Iris pigment epithelial cell (primary cell): ENCODE data around the gene CYP46A1.
"Not testable (repeated sequence)": the region's sequence is repeated elsewhere in the genome, so short reads cannot be mapped to it uniquely, and the experiment has no call there.

ENCODE experiments used
- DNase-seq: peaks from one replicate; pipeline ENCODE4 v3.0.0-alpha.2; 2011; ENCODE audit warnings: low read depth

The CYP46A1 gene

DNA sequence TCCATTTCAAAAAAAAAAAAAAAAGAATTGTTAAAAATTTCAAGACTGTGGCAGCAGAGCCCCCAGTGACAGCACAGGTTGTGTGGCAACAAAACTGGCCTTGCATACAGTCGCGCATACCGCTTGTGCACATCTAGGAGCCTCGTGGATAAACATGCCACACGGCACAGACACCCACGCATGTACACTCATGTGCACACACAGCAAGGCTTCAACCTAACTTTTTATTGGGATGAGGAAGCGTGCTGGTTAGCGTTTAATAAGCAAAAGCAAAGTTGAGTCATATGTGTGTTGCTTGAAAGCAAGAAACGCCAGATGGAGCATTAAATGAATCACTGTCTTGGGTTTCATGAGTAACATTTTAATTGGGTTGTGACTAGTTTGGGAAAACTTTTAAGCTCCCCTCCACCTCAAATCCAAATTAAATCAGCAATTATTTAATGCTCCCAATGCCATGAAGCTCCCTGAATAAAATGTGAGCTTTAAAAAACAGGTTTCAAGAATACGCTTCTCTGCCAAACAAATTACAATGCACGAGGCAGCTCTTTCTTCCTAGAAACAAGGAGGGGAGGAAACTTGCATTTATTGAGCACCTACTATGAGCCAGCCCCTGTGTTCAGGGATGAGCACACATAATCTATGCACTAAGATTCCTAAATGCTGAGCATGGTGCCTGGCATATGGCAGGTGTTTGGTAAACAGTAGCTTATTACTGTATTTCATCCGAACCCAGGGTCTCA is 73.4 kb downstream of the CYP46A1 start:
- peak; percentile 96 for DNase-seq

DNA sequence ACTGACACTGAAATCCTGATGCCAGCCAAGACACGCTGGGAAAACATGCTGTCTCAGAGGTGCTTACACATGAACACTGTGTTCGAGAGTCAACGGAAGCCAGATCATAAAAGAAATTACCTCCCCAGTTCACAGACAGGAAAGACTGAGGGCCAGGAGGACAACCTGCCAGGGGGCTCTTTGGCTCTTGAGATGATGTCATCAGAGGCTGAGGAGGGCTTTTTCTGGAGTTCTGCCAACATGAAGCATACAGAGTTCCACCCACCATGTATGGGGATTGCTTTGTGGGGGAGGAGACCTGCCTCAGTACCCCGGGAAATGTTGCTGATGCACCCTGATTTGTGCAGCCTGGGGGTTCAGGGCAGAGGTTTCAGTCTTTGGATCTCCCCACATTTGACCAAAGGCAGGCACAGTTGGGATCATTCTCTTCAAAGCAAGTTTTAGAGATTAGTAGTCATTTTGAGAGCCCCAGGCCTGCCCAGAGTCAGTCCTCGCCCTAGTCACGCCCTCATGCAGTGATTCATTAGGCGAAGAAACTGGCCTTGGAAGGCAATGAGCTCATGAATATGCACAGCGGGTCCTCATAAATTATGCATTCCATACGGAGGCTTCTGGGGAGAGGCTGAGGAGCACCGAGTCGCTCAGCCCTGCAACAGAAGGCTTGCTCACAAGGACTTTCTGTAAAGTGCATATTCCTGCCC is 74.2 kb downstream of the CYP46A1 start:
- DNase-seq, result peak; percentile 91

DNA sequence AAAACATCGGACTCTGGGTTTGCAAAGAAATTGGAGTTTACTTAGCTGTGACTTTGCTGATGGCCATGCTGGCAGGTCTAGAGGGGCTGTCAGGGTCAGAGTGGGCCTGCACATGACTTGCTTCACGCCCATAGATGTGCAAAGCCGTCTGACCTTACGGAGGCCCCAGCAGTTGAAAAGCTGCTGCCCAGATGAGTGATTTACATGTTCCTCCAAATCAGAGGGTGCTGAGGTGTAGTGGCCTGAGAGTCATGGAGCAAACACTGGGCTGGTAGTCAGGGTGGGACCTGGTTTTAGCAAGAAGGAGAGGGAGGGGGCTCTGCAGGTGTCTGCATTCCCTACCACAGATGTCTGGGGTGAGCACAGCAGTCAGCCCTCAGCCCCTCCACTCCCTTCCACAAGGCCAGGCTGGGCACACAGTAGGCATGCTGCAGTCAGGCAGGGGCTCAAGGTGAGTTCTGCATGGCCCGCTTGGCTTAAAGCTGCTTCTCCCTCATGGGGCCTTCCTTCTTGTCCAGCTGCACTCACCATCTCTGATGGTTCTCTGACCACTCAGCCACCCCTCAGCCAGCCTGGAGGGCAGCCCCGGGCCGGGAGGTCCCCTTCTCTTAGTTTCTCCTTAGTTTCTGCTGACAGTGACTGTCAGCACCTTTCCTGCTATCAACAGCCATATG is 74.9 kb downstream of the CYP46A1 start:
- DNase-seq, result no peak

DNA sequence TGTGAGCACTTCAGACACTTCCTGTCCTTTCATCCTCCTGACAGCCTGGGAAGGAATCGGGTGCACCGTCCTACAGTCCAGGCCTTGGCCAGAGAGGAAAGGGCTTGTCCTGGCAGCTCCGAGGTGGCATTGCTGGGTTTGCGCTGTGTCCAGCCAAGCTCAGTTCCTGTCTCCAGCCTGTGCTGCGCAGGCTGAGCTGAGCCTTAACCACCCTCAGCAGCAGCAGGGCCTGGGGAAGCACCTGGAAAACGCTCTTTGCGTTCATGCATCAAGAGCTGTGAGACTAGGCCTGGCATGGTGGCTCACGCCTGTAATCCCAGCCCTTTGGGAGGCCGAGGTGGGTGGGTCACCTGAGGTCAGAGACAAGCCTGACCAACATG is 75.4 kb downstream of the CYP46A1 start:
- DNase-seq, result no peak

DNA sequence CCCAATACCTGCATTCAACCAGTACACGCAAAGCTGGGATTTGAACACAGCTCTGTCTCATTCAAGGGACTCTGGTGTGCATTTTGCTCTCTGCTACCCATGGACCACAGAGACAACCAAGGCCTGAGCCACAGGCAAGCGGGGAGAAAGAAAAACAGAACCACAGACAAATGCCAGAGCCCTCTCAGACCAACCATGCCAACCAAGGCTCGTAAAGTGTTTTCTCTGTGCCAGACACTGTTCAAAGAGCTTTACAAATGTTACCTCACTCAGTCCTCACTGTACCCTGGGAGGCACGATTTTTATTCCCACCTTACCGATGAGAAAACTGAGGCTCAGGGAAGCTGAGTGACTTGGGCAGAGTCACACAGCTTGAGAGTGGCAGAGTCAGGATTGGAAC is 76.7 kb downstream of the CYP46A1 start:
- DNase-seq, result no peak

DNA sequence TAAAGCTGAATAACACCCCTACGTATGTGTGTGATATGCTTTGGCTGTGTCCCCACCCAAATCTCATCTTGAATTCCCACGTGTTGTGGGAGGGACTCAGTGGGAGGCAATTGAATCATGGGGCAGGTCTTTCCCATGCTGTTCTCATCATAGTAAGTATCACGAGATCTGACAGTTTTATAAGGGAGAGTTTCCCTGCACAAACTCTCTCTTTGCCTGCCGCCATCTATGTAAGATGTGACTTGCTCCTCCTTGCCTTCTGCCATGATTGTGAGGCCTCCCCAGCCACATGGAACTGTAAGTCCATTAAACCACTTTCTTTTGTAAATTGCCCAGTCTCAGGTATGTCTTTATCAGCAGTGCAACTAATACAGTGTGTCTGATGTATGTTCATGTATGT is 78.8 kb downstream of the CYP46A1 start:
- not testable (repeated sequence) for DNase-seq

DNA sequence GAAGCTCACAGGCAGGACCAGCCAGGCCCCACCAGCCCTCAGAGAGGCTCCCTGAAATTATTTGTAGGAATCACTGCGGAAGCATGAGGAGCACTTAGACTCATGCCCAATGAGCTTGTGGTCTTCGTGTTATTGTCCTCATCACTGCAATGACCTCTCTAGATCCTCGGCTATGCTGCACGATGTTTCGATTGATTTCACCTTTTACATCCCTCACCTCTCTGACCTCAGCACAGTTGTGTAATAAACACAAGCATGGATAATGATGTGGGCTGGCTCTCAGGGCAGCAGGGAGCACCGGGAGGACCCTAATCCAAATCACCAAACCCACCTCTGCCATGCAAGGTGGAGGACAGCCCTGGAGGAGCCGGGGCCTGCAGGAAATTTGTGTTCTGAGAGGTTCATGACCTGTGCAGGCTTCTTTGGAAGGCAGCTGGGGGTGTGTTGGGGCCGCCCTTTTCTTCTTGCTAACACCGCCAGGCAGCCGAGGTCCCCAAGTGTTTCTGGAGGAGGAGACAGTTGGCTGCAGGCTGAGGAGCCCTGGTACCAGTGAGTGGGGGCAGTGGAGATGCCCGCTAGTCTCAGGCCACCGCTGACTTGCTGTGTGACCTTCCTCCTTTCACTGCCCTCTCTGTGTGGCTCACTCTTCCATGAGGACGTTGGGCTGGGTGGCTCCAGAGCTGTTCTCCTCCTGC is 79.6 kb downstream of the CYP46A1 start:
- DNase-seq, result no peak

DNA sequence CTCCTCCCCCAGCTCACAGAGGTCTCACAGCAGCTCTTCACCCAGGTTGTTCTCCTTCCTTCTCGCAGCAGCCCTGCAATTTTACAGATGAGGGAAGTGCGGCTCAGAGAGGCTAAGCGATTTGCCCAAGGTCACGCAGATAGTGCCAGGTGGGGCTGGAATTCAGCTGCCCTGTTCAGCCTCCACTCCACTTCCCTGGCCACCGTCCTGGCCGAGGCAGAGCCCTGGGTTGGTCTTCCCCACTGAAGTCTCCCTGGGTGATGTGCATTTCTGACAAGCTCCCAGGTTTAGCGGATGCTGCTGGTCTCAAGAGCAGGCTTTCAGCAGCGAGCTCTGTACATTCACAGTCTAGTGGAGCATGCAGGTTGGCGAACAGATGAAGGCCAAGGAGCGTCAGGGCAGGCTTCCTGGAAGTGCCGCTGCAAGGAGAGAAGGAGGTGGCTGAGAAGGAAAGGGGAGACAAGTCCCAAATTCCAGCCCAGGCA is 80.2 kb downstream of the CYP46A1 start:
- no peak for DNase-seq

DNA sequence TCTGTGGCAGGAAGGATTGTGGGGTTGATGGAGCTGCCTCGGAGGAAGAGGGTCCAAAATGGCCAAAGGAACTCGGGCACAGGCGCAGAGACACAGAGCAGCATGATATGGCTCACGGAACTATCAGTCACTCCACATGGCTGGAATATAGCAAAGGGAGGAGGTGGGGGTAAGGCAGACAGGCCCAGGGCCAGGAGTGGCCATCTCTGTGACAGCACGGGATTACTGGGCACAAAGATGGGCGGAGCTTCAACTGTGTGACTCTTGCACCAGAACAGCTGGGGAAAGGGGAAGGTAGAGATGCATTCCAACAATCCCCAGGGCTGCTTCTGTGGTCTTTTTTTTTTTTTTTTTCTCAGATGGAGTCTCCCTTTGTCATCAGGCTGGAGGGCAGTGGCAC is 84.3 kb downstream of the CYP46A1 start:
- DNase-seq, result no peak

DNA sequence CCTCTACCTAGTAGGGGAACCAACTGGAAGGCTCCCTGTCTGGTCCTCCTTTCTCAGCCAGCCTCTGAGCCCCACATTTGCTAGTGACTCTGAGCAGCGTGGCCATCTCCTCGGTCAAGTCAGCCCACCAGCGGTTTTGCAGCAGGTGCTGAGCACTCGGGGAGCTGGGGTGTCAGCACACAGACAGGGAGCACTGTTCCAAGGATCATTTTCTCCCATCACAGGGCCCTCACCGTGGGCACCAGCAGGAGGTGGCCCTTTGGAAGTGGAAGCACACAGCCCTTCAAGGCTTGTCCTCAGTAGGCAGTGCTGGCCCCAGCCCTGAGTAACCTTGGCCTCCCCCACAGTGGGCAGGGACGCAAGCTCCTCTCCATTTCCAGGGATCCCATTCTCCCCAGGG is 85.0 kb downstream of the CYP46A1 start:
- DNase-seq, result no peak

DNA sequence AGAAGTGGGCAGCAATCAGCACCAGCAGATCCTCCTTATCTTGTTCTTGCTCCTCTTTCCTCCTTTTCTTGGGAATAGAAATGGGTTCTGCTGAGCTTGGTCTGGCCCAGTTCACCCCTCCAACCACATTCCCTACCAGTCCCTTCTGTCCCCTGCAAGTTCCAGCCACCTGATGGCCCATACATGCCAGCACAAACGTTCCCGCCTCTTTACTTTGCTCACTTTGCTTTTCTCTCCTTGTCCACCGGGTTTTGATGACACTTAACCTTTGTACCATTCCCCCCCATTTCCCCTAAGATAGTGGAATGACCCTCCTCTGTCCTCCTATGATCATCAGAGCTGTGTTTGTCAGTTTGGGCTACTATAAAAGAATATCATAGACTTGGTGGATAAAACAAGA is 85.7 kb downstream of the CYP46A1 start:
- DNase-seq, result no peak

DNA sequence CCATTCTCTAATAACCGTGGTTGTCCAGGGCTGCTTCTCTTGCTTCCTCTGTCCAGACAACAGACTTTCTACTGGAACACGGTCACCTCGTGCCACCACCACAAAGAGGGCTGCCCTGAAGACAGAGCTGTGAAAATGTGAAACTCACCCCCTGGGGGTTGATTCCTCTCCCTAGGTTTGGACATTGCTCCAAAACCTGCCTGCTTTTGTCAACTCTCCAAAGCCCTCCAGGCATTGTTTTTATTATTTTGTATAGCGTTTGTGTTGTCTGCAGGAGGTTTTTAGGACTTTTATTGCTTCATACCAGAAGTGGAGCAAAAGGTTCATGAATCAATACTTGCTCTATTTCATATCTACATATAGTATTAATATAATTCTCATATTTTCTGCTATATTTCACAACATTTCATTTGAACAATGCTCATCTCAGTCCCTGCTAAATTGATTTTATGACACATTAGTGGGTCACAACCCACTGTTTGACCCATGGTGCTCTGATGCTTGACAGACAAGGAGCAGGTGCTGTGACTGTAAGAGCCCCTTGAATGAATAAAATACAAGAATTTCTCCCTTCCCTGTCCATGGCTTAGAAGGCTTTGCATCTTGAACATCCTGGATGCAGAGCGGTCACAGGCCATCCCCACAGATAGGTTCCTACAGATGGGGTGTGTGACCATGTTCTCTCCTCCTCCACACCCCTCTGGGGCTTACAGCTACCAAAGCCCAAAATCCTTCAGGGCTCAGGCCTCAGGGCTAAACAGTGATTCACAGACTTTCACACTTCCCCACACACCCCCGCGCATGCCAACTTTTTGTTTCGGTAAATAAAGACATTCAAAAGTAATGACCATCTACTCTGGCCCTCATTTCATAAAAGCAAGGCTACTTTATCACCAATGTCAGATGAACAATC is 88.5 kb downstream of the CYP46A1 start:
- DNase-seq, result no peak

DNA sequence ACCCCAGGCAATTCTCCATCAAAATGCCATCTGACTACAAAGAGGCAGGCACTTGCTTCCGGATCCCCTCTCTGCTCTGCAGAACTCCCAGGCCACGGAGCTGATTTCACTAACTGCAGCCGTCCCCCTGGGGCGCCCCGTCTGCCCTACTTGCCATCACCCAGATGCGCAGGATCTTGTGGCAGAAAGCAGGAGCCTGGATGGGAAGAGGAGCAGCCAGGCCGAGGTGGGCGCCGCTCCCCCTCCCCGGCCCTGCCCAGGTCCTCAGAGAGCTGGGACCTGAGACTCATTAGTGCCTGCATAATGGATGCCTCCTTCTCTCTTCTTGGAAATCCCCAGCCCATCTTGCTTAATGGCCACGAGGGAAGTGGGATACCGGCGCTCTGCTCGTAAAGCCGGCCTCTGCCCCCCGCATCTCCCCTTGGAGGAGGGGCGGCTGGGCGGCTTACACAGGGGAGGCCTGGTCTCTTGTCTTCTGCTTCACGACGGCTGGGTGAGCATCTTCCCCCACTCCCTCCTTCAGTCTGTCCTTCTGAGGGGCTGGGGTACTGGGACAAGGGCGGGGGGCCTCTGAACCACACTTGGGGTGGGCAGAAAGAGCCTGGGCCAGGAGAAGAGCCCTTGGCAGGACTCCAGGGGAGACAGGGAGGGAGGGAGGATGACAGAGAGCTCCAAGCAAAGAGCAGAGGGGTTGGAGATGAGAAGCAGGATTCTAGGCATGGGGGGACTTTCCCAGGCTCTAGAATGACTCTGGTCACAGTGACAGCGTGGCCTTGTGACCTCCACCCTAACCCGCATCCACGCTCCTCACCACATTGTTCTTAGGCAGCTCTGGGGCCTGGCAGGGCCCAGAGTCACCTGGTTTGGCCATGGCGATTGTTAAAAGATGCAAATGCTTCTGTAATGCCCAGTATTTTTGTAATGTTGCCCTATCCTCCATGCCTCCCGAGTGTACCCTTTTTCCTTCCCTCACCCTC is 89.7 kb downstream of the CYP46A1 start:
- DNase-seq, result no peak

DNA sequence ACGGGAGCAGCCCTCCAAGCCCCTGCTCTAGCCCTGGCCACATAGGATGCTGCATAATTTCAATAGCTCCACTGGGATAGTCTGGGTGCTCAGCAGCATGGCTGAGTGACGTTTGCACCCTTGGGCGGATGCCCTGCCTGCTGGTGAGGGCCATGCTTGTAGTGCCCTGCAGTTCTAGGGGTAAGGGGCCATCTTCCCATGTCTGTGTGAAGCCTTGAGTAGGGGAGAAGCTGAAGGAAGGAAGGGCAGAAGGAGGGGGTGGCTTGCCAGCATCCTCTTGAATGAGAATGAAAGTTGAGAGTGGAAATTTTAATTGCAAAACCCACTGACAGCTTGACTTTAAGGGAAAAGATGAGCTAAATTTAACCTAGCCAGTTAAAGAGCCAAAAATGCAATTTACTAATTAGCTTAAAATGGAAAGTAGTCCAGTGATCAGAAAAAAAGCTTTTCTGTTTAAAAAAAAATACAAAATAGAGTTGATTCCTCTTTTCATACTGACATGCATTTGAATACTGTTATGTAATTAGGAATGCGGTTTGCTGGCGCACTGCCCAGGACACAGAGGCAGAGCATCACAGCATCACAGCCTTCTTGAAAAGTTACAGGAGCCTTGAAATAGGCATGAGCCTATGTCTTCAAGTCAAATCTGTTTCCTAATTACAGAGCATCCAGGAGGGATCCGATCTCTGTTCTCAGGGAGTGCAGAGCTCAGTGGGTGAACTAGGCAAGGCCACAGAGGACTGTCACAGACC is 90.6 kb downstream of the CYP46A1 start:
- DNase-seq, result peak; percentile 52

DNA sequence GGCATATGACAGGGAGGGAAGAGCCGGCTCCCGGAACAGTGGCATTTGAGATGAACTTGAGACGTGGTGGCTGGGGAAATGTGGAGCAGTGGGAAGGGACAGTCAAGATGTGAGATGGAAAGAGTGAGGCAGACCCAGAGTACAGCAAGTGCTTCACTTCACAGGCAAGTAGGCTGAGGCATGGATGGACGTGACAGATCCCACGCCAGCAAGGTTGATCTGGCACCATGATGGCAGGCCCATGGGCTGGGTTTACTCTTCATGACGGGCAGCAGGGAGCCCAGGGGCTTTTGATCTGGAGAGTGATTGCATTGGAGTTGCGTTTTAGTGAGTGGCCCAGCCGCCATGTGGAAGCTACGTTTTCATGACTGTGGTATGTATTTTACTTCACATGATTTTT is 91.3 kb downstream of the CYP46A1 start:
- DNase-seq, result no peak
